Trophoblast cell (in vitro differentiated cells and primary cell): ENCODE measurements around the gene PCDHB14.
"Not testable (repeated sequence)": the region's sequence is repeated elsewhere in the genome, so short reads cannot be mapped to it uniquely, and the experiment has no call there.

ENCODE experiments used
- DNase-seq, 2 donors: peaks; one replicate each; pipeline ENCODE4 v3.0.0-alpha.2; 2016
- H2AFZ ChIP-seq: 2 replicates; pipeline ENCODE4 v1.6.1; 2013; ENCODE audit warnings: low read length, moderate library complexity, mild to moderate bottlenecking; ENCODE audit not compliant: insufficient read depth, poor library complexity
- H2AK5ac ChIP-seq: 2 replicates; pipeline ENCODE4 v1.6.1; 2013; ENCODE audit warnings: mild to moderate bottlenecking, low read length
- H2BK120ac ChIP-seq: 2 replicates; pipeline ENCODE4 v1.6.1; 2013; ENCODE audit warnings: low read length, mild to moderate bottlenecking, moderate library complexity; ENCODE audit not compliant: insufficient read depth, poor library complexity
- H2BK12ac ChIP-seq: 2 replicates; pipeline ENCODE4 v1.6.1; 2013; ENCODE audit warnings: mild to moderate bottlenecking, low read length, moderate library complexity
- H2BK5ac ChIP-seq: 2 replicates; pipeline ENCODE4 v1.6.1; 2013; ENCODE audit warnings: low read length, low read depth, moderate library complexity, mild to moderate bottlenecking; ENCODE audit not compliant: poor library complexity
- H3K14ac ChIP-seq: 2 replicates; pipeline ENCODE4 v1.6.1; 2013; ENCODE audit warnings: mild to moderate bottlenecking, low read length
- H3K18ac ChIP-seq: 2 replicates; pipeline ENCODE4 v1.6.1; 2013; ENCODE audit warnings: mild to moderate bottlenecking, low read length
- H3K23ac ChIP-seq: 2 replicates; pipeline ENCODE4 v1.6.1; 2013; ENCODE audit warnings: low read length
- H3K27ac ChIP-seq: 2 replicates; pipeline ENCODE4 v1.5.1; 2013; ENCODE audit warnings: low read depth, mild to moderate bottlenecking, inconsistent platforms, low read length, moderate library complexity
- H3K27me3 ChIP-seq: 2 replicates; pipeline ENCODE4 v1.6.1; 2013; ENCODE audit warnings: inconsistent platforms, mild to moderate bottlenecking, low read length, moderate library complexity; ENCODE audit not compliant: insufficient read depth
- H3K36me3 ChIP-seq, 2 experiments: 1 replicate in 1 of 2; 2 replicates in 1 of 2; pipeline ENCODE4 v1.6.1; 2013; ENCODE audit warnings: low read length in 2 of 2, mild to moderate bottlenecking in 2 of 2, moderate library complexity in 1 of 2; ENCODE audit not compliant: insufficient read depth in 2 of 2, control insufficient read depth in 1 of 2
- H3K4ac ChIP-seq: 2 replicates; pipeline ENCODE4 v1.6.1; 2013; ENCODE audit warnings: low read depth, mild to moderate bottlenecking, low read length, moderate library complexity
- H3K4me1 ChIP-seq, 2 experiments: 1 replicate in 1 of 2; 2 replicates in 1 of 2; pipeline ENCODE4 v1.6.1; 2013; ENCODE audit warnings: low read length in 2 of 2, mild to moderate bottlenecking in 2 of 2, moderate library complexity in 1 of 2; ENCODE audit not compliant: insufficient read depth in 2 of 2, control insufficient read depth in 1 of 2
- H3K4me2 ChIP-seq: 2 replicates; pipeline ENCODE4 v1.6.1; 2013; ENCODE audit warnings: inconsistent platforms, mild to moderate bottlenecking, low read length, moderate library complexity
- H3K4me3 ChIP-seq: 2 replicates; pipeline ENCODE4 v1.5.1; 2013; ENCODE audit warnings: mild to moderate bottlenecking, low read depth, low read length, inconsistent platforms
- H3K79me1 ChIP-seq: one replicate; pipeline ENCODE4 v1.6.1; 2013; ENCODE audit warnings: low read length
- H3K79me2 ChIP-seq: 2 replicates; pipeline ENCODE4 v1.6.1; 2013; ENCODE audit warnings: low read length, mild to moderate bottlenecking; ENCODE audit not compliant: control insufficient read depth, insufficient read depth, poor library complexity
- H3K9ac ChIP-seq: 2 replicates; pipeline ENCODE4 v1.6.1; 2013; ENCODE audit warnings: mild to moderate bottlenecking, low read length
- H3K9me3 ChIP-seq: 2 replicates; pipeline ENCODE4 v1.6.1; 2013; ENCODE audit warnings: low read depth, mild to moderate bottlenecking, control low read depth, inconsistent platforms, low read length; ENCODE audit not compliant: insufficient read depth
- H4K12ac ChIP-seq: 2 replicates; pipeline ENCODE4 v1.6.1; 2013; ENCODE audit warnings: low read depth, mild to moderate bottlenecking, low read length, moderate library complexity
- H4K8ac ChIP-seq: 2 replicates; pipeline ENCODE4 v1.6.1; 2013; ENCODE audit warnings: low read depth, mild to moderate bottlenecking, low read length, moderate library complexity
- H4K91ac ChIP-seq: one replicate; pipeline ENCODE4 v1.6.1; 2013; ENCODE audit warnings: low read depth, mild to moderate bottlenecking, low read length, moderate library complexity
- WGBS: extraction: QIAGEN DNeasy Blood & Tissue Kit; methylation state at CpG from one replicate; pipeline ENCODE4 v1.1.7; 2013; ENCODE audit warnings: missing lambda C conversion rate; ENCODE audit not compliant: insufficient read length, insufficient coverage; ENCODE audit errors: extremely low coverage; 5-methylcytosine and 5-hydroxymethylcytosine counted together

Gene PCDHB14

DNA sequence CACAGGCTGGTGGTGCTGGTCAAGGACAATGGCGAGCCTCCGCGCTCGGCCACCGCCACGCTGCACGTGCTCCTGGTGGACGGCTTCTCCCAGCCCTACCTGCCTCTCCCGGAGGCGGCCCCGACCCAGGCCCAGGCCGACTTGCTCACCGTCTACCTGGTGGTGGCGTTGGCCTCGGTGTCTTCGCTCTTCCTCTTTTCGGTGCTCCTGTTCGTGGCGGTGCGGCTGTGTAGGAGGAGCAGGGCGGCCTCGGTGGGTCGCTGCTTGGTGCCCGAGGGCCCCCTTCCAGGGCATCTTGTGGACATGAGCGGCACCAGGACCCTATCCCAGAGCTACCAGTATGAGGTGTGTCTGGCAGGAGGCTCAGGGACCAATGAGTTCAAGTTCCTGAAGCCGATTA is 7.1 kb upstream of the PCDHB14 start:
- H2AK5ac ChIP-seq, H3K9ac ChIP-seq, H3K4me2 ChIP-seq, H3K9me3 ChIP-seq, H3K14ac ChIP-seq, H3K27ac ChIP-seq, H3K79me2 ChIP-seq, H4K12ac ChIP-seq, H3K4ac ChIP-seq, H3K79me1 ChIP-seq, H4K91ac ChIP-seq, H3K4me3 ChIP-seq, H2BK12ac ChIP-seq, DNase-seq, H3K4me1 ChIP-seq, H3K23ac ChIP-seq, H2AFZ ChIP-seq, H3K27me3 ChIP-seq, H3K36me3 ChIP-seq, H4K8ac ChIP-seq, H2BK120ac ChIP-seq, H3K18ac ChIP-seq, H2BK5ac ChIP-seq: not testable (repeated sequence)
- WGBS: no CpG with 5 or more reads among the region's 26 CpGs

DNA sequence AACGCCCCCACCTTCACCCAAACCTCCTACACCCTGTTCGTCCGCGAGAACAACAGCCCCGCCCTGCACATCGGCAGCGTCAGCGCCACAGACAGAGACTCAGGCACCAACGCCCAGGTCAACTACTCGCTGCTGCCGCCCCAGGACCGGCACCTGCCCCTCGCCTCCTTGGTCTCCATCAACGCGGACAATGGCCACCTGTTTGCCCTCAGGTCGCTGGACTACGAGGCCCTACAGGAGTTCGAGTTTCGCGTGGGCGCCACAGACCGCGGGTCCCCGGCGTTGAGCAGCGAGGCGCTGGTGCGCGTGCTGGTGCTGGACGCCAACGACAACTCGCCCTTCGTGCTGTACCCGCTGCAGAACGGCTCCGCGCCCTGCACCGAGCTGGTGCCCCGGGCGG is 1.7 kb downstream of the PCDHB14 start:
- not testable (repeated sequence) for H3K18ac ChIP-seq, H3K4ac ChIP-seq, H3K14ac ChIP-seq, H4K8ac ChIP-seq, H2AFZ ChIP-seq, H3K9me3 ChIP-seq, H3K4me3 ChIP-seq, H3K79me2 ChIP-seq, H4K12ac ChIP-seq, H4K91ac ChIP-seq, H2BK12ac ChIP-seq, H2BK120ac ChIP-seq, H3K4me2 ChIP-seq, H2BK5ac ChIP-seq, H3K79me1 ChIP-seq, H3K27ac ChIP-seq, H3K36me3 ChIP-seq, H3K23ac ChIP-seq, H2AK5ac ChIP-seq, H3K27me3 ChIP-seq, DNase-seq, H3K4me1 ChIP-seq, H3K9ac ChIP-seq
- WGBS: no CpG with 5 or more reads among the region's 40 CpGs

DNA sequence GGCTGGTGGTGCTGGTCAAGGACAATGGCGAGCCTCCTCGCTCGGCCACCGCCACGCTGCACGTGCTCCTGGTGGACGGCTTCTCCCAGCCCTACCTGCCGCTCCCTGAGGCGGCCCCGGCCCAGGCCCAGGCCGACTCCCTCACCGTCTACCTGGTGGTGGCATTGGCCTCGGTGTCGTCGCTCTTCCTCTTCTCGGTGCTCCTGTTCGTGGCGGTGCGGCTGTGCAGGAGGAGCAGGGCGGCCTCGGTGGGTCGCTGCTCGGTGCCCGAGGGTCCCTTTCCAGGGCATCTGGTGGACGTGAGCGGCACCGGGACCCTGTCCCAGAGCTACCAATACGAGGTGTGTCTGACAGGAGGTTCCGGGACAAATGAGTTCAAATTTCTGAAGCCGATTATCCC is 2.3 kb downstream of the PCDHB14 start:
- not testable (repeated sequence) for H3K14ac ChIP-seq, H3K79me2 ChIP-seq, H3K4me1 ChIP-seq, H3K18ac ChIP-seq, H3K4me3 ChIP-seq, H2BK120ac ChIP-seq, H3K23ac ChIP-seq, H2BK5ac ChIP-seq, DNase-seq, H3K27ac ChIP-seq, H2AFZ ChIP-seq, H3K9me3 ChIP-seq, H4K8ac ChIP-seq, H3K9ac ChIP-seq, H2AK5ac ChIP-seq, H3K79me1 ChIP-seq, H3K4ac ChIP-seq, H2BK12ac ChIP-seq, H3K36me3 ChIP-seq, H3K4me2 ChIP-seq, H4K12ac ChIP-seq, H3K27me3 ChIP-seq, H4K91ac ChIP-seq
- WGBS: no CpG with 5 or more reads among the region's 30 CpGs

DNA sequence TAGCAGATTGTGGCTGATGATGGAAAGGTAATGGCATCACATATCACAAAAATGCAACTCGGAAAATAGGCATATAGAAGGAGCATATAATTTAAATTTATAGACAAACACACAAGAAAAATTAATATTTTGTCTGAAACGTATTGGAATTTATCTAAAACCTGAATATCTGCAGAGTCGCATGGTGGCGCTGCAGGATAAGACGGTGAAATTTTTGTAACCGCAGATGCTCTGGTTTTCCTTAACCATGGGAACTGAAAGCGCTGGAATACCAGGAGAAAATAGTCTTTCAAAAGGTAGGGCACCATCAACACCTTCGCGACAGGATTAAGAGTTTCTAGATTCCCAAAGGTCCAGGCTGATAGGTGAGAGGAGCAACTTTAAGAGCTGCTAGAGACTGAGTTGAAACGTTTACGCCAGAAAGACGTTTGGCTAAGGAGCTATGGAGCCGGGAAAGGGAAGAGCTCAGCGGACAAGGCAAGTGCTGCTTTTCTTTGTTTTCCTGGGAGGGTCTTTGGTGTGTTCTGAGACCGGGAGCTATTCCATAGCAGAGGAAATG is 11.0 kb downstream of the PCDHB14 start:
- H2BK5ac ChIP-seq: no peak overlapping the region
- no peak overlapping the region for H3K14ac ChIP-seq
- H3K4me1 ChIP-seq: no peaks in the 10 kb centered on the region
- H2BK120ac ChIP-seq: no peak overlapping the region
- H4K91ac ChIP-seq: no peak overlapping the region
- no peak overlapping the region for H3K9ac ChIP-seq
- peaks cover 17% of the 10 kb centered on the region for H3K9me3 ChIP-seq
- H4K8ac ChIP-seq: no peak overlapping the region
- H3K27ac ChIP-seq: no peak overlapping the region
- no peak overlapping the region for H2AK5ac ChIP-seq
- H3K27me3 ChIP-seq: no peaks in the 10 kb centered on the region
- peaks cover 0 to 8% of the 10 kb centered on the region in 2 experiments for H3K36me3 ChIP-seq
- WGBS: no CpG with 5 or more reads among the region's 15 CpGs
- DNase-seq: no peak
- H3K79me1 ChIP-seq: no peaks in the 10 kb centered on the region
- H2BK12ac ChIP-seq: no peak overlapping the region
- no peak overlapping the region for H2AFZ ChIP-seq
- no peak overlapping the region for H3K4ac ChIP-seq
- H3K23ac ChIP-seq: no peak overlapping the region
- no peak overlapping the region for H3K4me3 ChIP-seq
- no peak overlapping the region for H3K18ac ChIP-seq
- H3K79me2 ChIP-seq: no peaks in the 10 kb centered on the region
- H3K4me2 ChIP-seq: no peak overlapping the region
- H4K12ac ChIP-seq: no peak overlapping the region
